ENCODE data around the gene NECAB3. TPM values are rescaled to one million over a fixed set of nuclear protein-coding genes. Genes with fewer than 3 reads are reported as not detected.

NECAB3 gene
- total RNA-seq, 2 experiments from 2014 or later = 12.7 to 14.3 TPM

DNA sequence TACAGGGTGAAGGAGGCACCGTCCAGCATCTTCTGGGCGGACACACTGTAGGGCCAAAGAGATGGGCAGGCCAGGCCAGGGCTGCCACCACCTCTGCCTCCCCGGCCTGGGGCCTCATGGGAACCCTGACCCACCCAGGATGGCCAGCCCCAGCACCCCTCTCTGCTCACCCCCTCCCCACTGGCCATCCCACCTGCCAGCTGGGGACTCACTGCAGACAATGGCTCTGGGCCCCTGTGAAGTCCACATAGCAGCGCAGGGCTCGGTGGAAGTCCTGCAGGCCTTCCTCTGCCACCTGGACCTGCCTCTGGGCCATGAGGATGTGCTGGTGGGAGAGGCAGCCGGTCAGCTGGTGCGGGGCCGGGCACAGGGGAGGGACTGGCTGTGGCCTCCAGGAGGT is 15.7 kb downstream of the NECAB3 start:
- no peak overlapping the region for H3K4me3 Mint-ChIP-seq
- intact Hi-C loops (cut with micrococcal nuclease) = no loop called here
- DNase-seq = no peak
- peaks cover 10% of the 10 kb centered on the region for H3K4me1 Mint-ChIP-seq (ENCODE audit: low read depth)
- CTCF ChIA-PET = no interaction called here
- H3K36me3 Mint-ChIP-seq (ENCODE audit: low read depth) = no peaks in the 10 kb centered on the region
- H3K9me3 Mint-ChIP-seq = no peaks in the 10 kb centered on the region
- H3K27me3 Mint-ChIP-seq (ENCODE audit: low read depth) = no peaks in the 10 kb centered on the region
- no peak overlapping the region for H3K27ac Mint-ChIP-seq

DNA sequence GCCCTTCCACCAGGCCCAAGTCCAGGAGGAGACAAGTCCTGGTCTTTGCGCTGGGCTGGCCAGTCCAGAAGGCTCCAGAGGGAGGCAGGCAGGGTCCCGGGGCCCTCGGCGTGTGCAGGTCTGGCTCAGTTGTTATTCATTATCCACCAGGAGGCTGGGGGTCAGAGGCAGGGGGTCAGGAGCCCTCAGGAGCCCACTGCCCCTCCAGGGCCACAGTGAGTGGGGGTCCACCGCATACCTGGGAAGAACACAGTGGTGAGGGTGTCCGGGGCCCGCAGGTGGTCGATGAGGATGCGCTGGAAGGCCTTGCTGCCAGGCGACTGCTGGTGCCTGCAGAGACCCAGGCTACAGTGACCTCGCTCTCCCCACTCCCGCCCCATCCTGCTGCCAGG is 16.5 kb downstream of the NECAB3 start:
- H3K27ac Mint-ChIP-seq = no peak overlapping the region
- no peaks in the 10 kb centered on the region for H3K27me3 Mint-ChIP-seq (ENCODE audit: low read depth)
- H3K4me1 Mint-ChIP-seq (ENCODE audit: low read depth) = peaks cover 16% of the 10 kb centered on the region
- H3K4me3 Mint-ChIP-seq = no peak overlapping the region
- intact Hi-C loops (cut with micrococcal nuclease) = no loop called here
- CTCF ChIA-PET = no interaction called here
- DNase-seq = no peak
- H3K9me3 Mint-ChIP-seq = no peaks in the 10 kb centered on the region
- H3K36me3 Mint-ChIP-seq (ENCODE audit: low read depth) = no peaks in the 10 kb centered on the region

- Mint-ChIP-seq H3K4me3 (no peak overlapping the region), H3K4me1 (ENCODE audit: low read depth) (peaks cover 21% of the 10 kb centered on the region), H3K36me3 (ENCODE audit: low read depth) (no peaks in the 10 kb centered on the region), H3K9me3 (no peaks in the 10 kb centered on the region), H3K27me3 (ENCODE audit: low read depth) (no peaks in the 10 kb centered on the region), H3K27ac (no peak overlapping the region)
- DNase-seq = no peak
- intact Hi-C loops (cut with micrococcal nuclease) = no loop called here
- CTCF ChIA-PET = no interaction called here
Observed at GRCh38 chr20:33656783-33657703, 17.2 kb downstream of the NECAB3 start.

DNA sequence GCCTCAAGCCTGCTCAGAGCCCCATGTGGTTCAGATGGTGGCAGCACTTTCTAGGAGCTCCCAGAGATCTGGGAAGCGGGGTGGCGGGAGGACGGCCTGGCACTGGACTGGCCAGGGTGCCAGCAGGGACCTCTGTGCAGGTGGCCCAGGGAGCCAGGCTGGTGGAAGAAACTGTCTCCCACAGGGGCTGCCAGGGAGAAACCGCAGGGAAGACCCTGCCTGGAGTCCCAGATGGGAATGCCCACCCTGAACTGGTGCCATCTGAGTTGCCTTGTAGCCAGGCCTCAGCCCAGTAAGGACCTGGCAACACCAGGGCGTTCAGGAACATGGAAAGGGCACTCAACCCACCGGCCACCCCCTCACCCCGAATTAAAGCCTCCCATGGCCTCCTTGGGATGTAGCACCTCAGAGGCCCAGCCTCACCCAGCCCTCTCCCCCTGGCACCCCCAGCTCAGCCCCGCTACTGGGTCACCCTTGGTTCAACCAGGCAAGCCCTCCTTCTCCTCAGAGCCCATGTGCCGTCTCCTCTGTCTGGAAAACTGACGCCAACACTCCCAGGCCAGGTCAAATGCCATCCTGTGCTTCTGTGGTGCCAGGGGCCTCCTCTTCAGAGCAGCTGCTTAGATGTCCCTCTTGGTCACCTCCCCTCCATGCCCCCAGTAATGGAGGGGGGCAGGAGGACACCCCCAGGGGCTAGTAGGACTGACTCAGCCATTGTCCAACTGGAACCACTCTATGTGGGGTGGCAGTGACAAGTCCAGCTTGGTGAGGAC is 18.0 kb downstream of the NECAB3 start:
- Mint-ChIP-seq H3K27me3 (ENCODE audit: low read depth) (no peaks in the 10 kb centered on the region), H3K4me1 (ENCODE audit: low read depth) (peaks cover 29% of the 10 kb centered on the region), H3K9me3 (no peaks in the 10 kb centered on the region), H3K4me3 (no peak overlapping the region), H3K27ac (no peak overlapping the region), H3K36me3 (ENCODE audit: low read depth) (no peaks in the 10 kb centered on the region)
- CTCF ChIA-PET = interaction anchor here (0.6 kb wide), 1 partner anchor 170 kb away, joined by 4 read pairs; no protein-coding TSS in a partner anchor
- intact Hi-C loops (cut with micrococcal nuclease) = no loop called here
- DNase-seq = no peak

- DNase-seq = no peak
- Mint-ChIP-seq H3K27me3 (ENCODE audit: low read depth) (no peaks in the 10 kb centered on the region), H3K36me3 (ENCODE audit: low read depth) (no peaks in the 10 kb centered on the region), H3K4me3 (no peak overlapping the region), H3K9me3 (no peaks in the 10 kb centered on the region), H3K27ac (no peak overlapping the region), H3K4me1 (ENCODE audit: low read depth) (peaks cover 29% of the 10 kb centered on the region)
- intact Hi-C loops (cut with micrococcal nuclease) = no loop called here
- CTCF ChIA-PET = interaction anchor here (0.6 kb wide), 2 partner anchors 169 to 202 kb away, joined by 3 to 4 read pairs; no protein-coding TSS in a partner anchor
Observed at GRCh38 chr20:33655164-33655563, 19.1 kb downstream of the NECAB3 start.

DNA sequence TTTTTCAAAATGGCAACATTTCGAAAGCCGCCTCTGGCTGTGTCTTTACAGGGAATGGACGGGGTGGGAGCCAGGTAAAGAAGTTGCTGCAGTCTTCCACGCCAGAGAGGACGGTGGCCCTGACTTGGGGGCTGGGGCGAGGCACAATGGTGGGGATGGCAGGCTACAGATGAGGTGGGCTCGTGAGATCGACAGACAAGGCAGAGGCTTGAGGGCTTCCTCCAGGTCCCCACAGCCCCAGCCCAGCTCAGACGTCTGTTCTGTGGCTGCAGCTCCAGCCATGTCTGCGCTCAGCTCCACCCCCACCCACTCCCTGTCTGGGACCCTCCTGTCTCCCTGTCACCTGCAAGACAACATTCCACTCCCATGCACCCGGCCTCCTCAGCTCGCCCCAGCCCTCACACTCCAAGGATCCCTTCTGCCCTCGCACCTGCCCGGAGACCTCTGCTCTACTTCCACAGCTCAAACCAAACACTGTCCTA is 19.5 kb downstream of the NECAB3 start:
- H3K4me3 Mint-ChIP-seq = no peak overlapping the region
- H3K27me3 Mint-ChIP-seq (ENCODE audit: low read depth) = no peaks in the 10 kb centered on the region
- CTCF ChIA-PET = interaction anchor here (0.6 to 2.1 kb wide), 3 partner anchors 12 to 202 kb away, joined by 3 to 15 read pairs (median 9); partner anchors contain the start of gene ACTL10
- H3K36me3 Mint-ChIP-seq (ENCODE audit: low read depth) = no peaks in the 10 kb centered on the region
- H3K27ac Mint-ChIP-seq = no peak overlapping the region
- H3K4me1 Mint-ChIP-seq (ENCODE audit: low read depth) = peaks cover 31% of the 10 kb centered on the region
- intact Hi-C loops (cut with micrococcal nuclease) = no loop called here
- H3K9me3 Mint-ChIP-seq = no peaks in the 10 kb centered on the region
- no peak for DNase-seq

DNA sequence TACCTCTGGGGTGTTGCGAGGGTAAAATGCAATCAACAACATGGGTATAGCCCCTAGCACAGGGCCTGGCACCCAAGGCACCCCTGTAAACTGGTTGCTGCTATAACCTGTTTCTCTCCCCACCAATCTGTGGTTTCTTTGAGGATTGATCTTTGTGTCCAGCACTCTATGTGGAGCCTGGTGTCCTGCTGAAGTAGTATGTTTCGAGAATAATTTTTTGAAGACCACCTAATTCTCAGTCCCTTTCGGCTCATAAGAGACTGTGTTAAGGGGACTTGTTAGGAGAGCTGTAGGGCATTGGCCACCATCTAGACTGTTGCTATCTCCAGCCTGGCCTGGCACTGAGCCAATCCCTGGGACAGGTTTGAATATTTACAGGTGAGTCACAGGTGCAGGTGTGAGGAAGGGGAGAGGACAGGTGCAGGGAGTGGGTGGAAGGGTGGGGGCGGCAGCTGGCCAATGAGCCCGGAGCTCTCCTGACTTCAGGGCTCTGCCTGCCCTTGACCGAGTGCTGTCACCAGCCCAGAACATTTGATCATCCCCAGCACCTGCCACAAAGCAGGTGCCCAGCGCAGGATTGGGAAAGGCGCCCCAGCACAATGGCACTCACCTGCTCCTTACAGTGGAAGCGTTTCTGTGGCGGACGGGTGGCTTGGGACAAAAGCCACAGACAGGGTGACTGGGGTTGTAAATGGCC is 20.2 kb downstream of the NECAB3 start:
- Mint-ChIP-seq H3K27me3 (ENCODE audit: low read depth) (no peaks in the 10 kb centered on the region), H3K4me1 (ENCODE audit: low read depth) (peaks cover 36% of the 10 kb centered on the region), H3K4me3 (no peak overlapping the region), H3K9me3 (no peaks in the 10 kb centered on the region), H3K27ac (no peak overlapping the region), H3K36me3 (ENCODE audit: low read depth) (no peaks in the 10 kb centered on the region)
- intact Hi-C loops (cut with micrococcal nuclease) = loop anchor here (1.0 kb wide), 1 partner anchor 197 kb away; no protein-coding TSS in a partner anchor
- CTCF ChIA-PET = interaction anchor here (1.1 to 2.1 kb wide), 4 partner anchors 10 to 197 kb away, joined by 4 to 15 read pairs (median 11); partner anchors contain the start of gene ACTL10
- no peak for DNase-seq

GRCh38 chr20:33653218-33653899 is 20.9 kb downstream of the NECAB3 start:
- peak; percentile 65 for DNase-seq
- peaks cover 36% of the 10 kb centered on the region for H3K4me1 Mint-ChIP-seq (ENCODE audit: low read depth)
- intact Hi-C loops (cut with micrococcal nuclease) = loop anchor here (1.0 kb wide), 1 partner anchor 196 kb away; no protein-coding TSS in a partner anchor
- CTCF ChIA-PET = interaction anchor here (1.1 to 2.1 kb wide), 4 partner anchors 10 to 196 kb away, joined by 4 to 15 read pairs (median 11); partner anchors contain the start of gene ACTL10
- H3K4me3 Mint-ChIP-seq = no peak overlapping the region
- no peaks in the 10 kb centered on the region for H3K27me3 Mint-ChIP-seq (ENCODE audit: low read depth)
- H3K36me3 Mint-ChIP-seq (ENCODE audit: low read depth) = no peaks in the 10 kb centered on the region
- no peaks in the 10 kb centered on the region for H3K9me3 Mint-ChIP-seq
- H3K27ac Mint-ChIP-seq = peak overlapping the region; percentile 87

- CTCF ChIA-PET = interaction anchor here (0.6 to 1.5 kb wide), 3 partner anchors 16 to 194 kb away, joined by 3 to 5 read pairs (median 3); no protein-coding TSS in a partner anchor
- Mint-ChIP-seq H3K4me3 (no peak overlapping the region), H3K9me3 (no peaks in the 10 kb centered on the region), H3K4me1 (ENCODE audit: low read depth) (peaks cover 36% of the 10 kb centered on the region), H3K27ac (no peak overlapping the region), H3K27me3 (ENCODE audit: low read depth) (no peaks in the 10 kb centered on the region), H3K36me3 (ENCODE audit: low read depth) (no peaks in the 10 kb centered on the region)
- no peak for DNase-seq
- intact Hi-C loops (cut with micrococcal nuclease) = loop anchor here (1.0 kb wide), 2 partner anchors 12 to 96 kb away; no protein-coding TSS in a partner anchor
Observed at GRCh38 chr20:33651562-33652048, 22.6 kb downstream of the NECAB3 start.

GRCh38 chr20:33650753-33651561 is 23.3 kb downstream of the NECAB3 start:
- Mint-ChIP-seq H3K27me3 (ENCODE audit: low read depth) (no peaks in the 10 kb centered on the region), H3K27ac (peak overlapping the region; percentile 13), H3K4me1 (ENCODE audit: low read depth) (peaks cover 36% of the 10 kb centered on the region), H3K4me3 (no peak overlapping the region), H3K36me3 (ENCODE audit: low read depth) (peaks cover 2% of the 10 kb centered on the region), H3K9me3 (no peaks in the 10 kb centered on the region)
- CTCF ChIA-PET = interaction anchor here (0.6 to 1.5 kb wide), 3 partner anchors 17 to 197 kb away, joined by 3 to 5 read pairs (median 3); no protein-coding TSS in a partner anchor
- intact Hi-C loops (cut with micrococcal nuclease) = no loop called here
- DNase-seq = no peak
